ENCODE data around the gene DTNB. TPM values are rescaled to one million over a fixed set of nuclear protein-coding genes. Genes with fewer than 3 reads are reported as not detected.

DTNB gene
- total RNA-seq, 2 donors from 2014 or later = 4.3 to 4.4 TPM

GRCh38 chr2:25460261-25460905, 213.0 kb downstream of the DTNB start:
- no peaks in the 10 kb centered on the region for H3K36me3 ChIP-seq
- TF ChIP-seq, protein P1, sequence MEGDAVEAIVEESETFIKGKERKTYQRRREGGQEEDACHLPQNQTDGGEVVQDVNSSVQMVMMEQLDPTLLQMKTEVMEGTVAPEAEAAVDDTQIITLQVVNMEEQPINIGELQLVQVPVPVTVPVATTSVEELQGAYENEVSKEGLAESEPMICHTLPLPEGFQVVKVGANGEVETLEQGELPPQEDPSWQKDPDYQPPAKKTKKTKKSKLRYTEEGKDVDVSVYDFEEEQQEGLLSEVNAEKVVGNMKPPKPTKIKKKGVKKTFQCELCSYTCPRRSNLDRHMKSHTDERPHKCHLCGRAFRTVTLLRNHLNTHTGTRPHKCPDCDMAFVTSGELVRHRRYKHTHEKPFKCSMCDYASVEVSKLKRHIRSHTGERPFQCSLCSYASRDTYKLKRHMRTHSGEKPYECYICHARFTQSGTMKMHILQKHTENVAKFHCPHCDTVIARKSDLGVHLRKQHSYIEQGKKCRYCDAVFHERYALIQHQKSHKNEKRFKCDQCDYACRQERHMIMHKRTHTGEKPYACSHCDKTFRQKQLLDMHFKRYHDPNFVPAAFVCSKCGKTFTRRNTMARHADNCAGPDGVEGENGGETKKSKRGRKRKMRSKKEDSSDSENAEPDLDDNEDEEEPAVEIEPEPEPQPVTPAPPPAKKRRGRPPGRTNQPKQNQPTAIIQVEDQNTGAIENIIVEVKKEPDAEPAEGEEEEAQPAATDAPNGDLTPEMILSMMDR (IDR thresholded peaks at IDR 0.05) = no peak
- no peaks in the 10 kb centered on the region for H3K9me3 ChIP-seq
- H3K27me3 ChIP-seq = no peaks in the 10 kb centered on the region
- no peak overlapping the region for H3K4me3 ChIP-seq
- no peak overlapping the region for H3K27ac ChIP-seq
- no peaks in the 10 kb centered on the region for H3K4me1 ChIP-seq
- no peak for DNase-seq (ENCODE audit: low spot score)

- no peaks in the 10 kb centered on the region for H3K9me3 ChIP-seq
- no peaks in the 10 kb centered on the region for H3K27me3 ChIP-seq
- no peak overlapping the region for H3K27ac ChIP-seq
- H3K4me1 ChIP-seq = no peaks in the 10 kb centered on the region
- DNase-seq (ENCODE audit: low spot score) = no peak
- TF ChIP-seq, protein P1 (IDR thresholded peaks at IDR 0.05) = no peak
- H3K4me3 ChIP-seq = no peak overlapping the region
- no peaks in the 10 kb centered on the region for H3K36me3 ChIP-seq
Measured at GRCh38 chr2:25454824-25455611, 218.4 kb downstream of the DTNB start.

DNA sequence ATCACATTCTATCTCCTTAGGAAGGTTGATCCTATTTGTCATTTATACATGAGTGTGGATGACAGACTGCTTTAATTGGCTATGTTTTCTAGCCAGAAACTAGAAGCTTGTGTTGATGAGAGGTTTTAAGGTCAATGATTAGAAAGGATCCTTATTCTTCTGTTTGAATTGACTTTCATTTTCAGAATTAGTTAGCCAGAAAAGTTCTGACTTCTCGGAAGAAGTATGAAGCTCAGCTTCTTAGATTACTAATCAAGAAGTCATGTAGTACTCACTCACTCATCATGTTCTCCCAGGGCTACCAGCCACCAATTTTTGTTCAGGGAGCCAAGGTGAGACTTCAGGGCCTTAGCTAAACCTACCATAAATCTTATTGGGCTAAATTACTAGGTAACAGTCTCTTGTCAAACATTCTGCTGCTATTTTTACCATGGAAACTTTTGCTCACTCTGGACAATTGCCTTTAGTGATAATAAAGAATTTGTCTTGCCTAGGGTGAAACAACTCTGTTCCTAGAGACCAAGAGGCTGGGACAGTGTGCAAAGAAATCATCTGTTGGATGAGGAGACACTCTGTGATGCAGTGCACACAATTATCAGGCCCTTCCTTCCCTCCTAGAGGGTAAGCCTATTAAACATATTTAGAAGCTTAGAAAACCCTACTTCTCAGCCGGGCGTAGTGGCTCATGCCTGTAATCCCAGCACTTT, 220.0 kb downstream of the DTNB start:
- H3K27ac ChIP-seq = no peak overlapping the region

DNA sequence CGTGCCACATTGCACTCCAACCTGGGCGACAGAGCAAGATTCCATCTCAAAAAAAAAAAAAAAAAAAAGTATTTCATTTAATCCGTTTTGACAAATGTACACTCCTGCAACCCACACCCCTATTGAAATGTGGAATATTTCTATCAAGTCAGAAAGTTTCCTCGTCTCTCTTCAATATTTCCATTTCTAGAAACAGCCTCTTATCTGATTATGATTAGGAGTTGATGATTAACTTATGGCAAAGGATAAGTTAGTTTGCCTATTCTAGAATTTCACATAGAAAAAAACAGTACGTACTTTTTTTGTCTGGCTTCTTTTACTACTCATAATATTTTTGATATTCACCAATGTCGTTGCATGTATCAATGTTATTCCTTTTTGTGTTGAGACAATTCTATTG, 224.6 kb downstream of the DTNB start:
- Histone ChIP-seq H3K4me3 (no peak overlapping the region), H3K27me3 (no peaks in the 10 kb centered on the region), H3K36me3 (no peaks in the 10 kb centered on the region), H3K9me3 (no peaks in the 10 kb centered on the region), H3K4me1 (no peaks in the 10 kb centered on the region), H3K27ac (no peak overlapping the region)
- no peak for DNase-seq (ENCODE audit: low spot score)
- TF ChIP-seq, protein P1 (IDR thresholded peaks at IDR 0.05) = no peak

More for the DNA sequence above, 220.0 kb downstream of the DTNB start:
- DNase-seq (ENCODE audit: low spot score) = no peak
- Histone ChIP-seq H3K36me3 (no peaks in the 10 kb centered on the region), H3K4me1 (no peaks in the 10 kb centered on the region), H3K27me3 (no peaks in the 10 kb centered on the region), H3K4me3 (no peak overlapping the region), H3K9me3 (no peaks in the 10 kb centered on the region)
- TF ChIP-seq, protein P1 (IDR thresholded peaks at IDR 0.05) = no peak

DNA sequence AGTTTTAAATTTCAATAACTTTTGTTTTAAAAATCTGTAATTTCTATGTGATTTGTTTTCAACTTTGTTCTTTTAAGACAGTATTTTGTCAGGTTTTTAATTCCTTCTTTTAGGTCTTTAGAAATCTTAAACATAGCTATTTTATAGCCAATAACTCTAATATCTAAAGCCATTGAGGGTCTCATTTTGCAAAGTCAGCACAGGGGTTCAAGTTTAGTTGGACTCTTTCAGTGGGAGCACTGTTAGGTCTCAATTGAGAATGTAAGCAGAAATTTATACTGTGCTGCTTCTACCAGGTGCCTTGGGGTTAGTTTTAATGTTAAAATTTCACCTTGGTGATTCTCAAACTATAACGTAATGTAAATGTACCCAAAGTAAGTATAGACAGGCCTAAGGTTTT, 226.4 kb downstream of the DTNB start:
- H3K4me3 ChIP-seq = no peak overlapping the region
- no peaks in the 10 kb centered on the region for H3K27me3 ChIP-seq
- no peaks in the 10 kb centered on the region for H3K36me3 ChIP-seq
- H3K27ac ChIP-seq = no peak overlapping the region
- no peaks in the 10 kb centered on the region for H3K9me3 ChIP-seq
- TF ChIP-seq, protein P1 (IDR thresholded peaks at IDR 0.05) = no peak
- no peaks in the 10 kb centered on the region for H3K4me1 ChIP-seq
- no peak for DNase-seq (ENCODE audit: low spot score)

Data from right atrium auricular region (tissue), 2 donors.